ENCODE data around the gene MAP3K10. TPM values are rescaled to one million over a fixed set of nuclear protein-coding genes. Genes with fewer than 3 reads are reported as not detected.

MAP3K10 gene
- total RNA-seq, 1 experiment from 2014 or later: 26.9 TPM

GRCh38 chr19:40200341-40201099 lies 9.3 kb downstream of the MAP3K10 start:
- ChIA-PET CTCF (no interaction called here), POLR2A (ENCODE audit: unreplicated experiment) (no interaction called here)
- no peaks in the 10 kb centered on the region for H3K9me2 ChIP-seq (ENCODE audit: insufficient read depth)

DNA sequence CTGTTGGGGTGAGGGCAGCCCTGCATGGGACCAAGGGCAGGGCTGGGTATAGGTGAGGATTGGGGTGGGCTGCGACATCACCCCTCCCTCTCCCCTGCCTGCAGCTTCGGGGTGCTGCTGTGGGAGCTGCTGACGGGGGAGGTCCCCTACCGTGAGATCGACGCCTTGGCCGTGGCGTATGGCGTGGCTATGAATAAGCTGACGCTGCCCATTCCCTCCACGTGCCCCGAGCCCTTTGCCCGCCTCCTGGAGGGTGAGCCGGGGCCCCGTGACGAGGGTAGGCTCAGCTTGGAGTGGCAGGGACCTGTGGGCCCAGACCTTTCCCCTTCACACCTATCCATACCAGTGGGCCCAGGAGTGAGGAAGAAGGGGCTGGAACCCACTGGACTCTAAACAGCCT lies 13.2 kb downstream of the MAP3K10 start:
- intact Hi-C loops (cut with micrococcal nuclease; ENCODE audit: unreplicated experiment): no loop called here
- BruUV-seq (replicated peaks): no TSS peak
- Histone ChIP-seq H3K9me3 (ENCODE audit: insufficient read depth, low read depth) (no peaks in the 10 kb centered on the region), H3K4me1 (replicated peaks; ENCODE audit: insufficient read depth) (no peaks in the 10 kb centered on the region), H3K9me2 (ENCODE audit: insufficient read depth) (no peaks in the 10 kb centered on the region), H3F3A (ENCODE audit: insufficient read depth, low read depth) (no peaks in the 10 kb centered on the region; the same call in 1 of the 2 replicates), H3K36me3 (ENCODE audit: low read depth) (no peaks in the 10 kb centered on the region; the same call in 1 of the 2 replicates), H3K4me3 (no peak overlapping the region), H3K27me3 (ENCODE audit: insufficient read depth, low read depth) (no peaks in the 10 kb centered on the region), H2AFZ (no peak overlapping the region), H3K27ac (no peak overlapping the region), H3K79me2 (ENCODE audit: low read depth) (no peaks in the 10 kb centered on the region), H3K4me2 (no peak overlapping the region), H4K20me1 (ENCODE audit: insufficient read depth) (no peaks in the 10 kb centered on the region; the same call in 1 of the 2 replicates)
- TF ChIP-seq, protein P1, sequence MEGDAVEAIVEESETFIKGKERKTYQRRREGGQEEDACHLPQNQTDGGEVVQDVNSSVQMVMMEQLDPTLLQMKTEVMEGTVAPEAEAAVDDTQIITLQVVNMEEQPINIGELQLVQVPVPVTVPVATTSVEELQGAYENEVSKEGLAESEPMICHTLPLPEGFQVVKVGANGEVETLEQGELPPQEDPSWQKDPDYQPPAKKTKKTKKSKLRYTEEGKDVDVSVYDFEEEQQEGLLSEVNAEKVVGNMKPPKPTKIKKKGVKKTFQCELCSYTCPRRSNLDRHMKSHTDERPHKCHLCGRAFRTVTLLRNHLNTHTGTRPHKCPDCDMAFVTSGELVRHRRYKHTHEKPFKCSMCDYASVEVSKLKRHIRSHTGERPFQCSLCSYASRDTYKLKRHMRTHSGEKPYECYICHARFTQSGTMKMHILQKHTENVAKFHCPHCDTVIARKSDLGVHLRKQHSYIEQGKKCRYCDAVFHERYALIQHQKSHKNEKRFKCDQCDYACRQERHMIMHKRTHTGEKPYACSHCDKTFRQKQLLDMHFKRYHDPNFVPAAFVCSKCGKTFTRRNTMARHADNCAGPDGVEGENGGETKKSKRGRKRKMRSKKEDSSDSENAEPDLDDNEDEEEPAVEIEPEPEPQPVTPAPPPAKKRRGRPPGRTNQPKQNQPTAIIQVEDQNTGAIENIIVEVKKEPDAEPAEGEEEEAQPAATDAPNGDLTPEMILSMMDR (conservative IDR thresholded peaks at IDR 0.05): no peak
- TF ChIP-seq EZH2 (IDR thresholded peaks at IDR 0.05; ENCODE audit: low read depth): no peak
- CTCF ChIA-PET: no interaction called here
- DNase-seq: no peak
- POLR2A ChIA-PET (ENCODE audit: unreplicated experiment): no interaction called here

More at GRCh38 chr19:40200341-40201099, 9.3 kb downstream of the MAP3K10 start:
- Histone ChIP-seq H3F3A (ENCODE audit: insufficient read depth, low read depth) (no peaks in the 10 kb centered on the region; the same call in 1 of the 2 replicates), H3K4me3 (no peak overlapping the region), H3K9me3 (ENCODE audit: insufficient read depth, low read depth) (no peaks in the 10 kb centered on the region), H3K4me1 (replicated peaks; ENCODE audit: insufficient read depth) (no peaks in the 10 kb centered on the region), H3K27me3 (ENCODE audit: insufficient read depth, low read depth) (no peaks in the 10 kb centered on the region), H3K79me2 (ENCODE audit: low read depth) (no peaks in the 10 kb centered on the region), H4K20me1 (ENCODE audit: insufficient read depth) (no peaks in the 10 kb centered on the region), H3K27ac (no peak overlapping the region), H3K4me2 (no peak overlapping the region), H3K36me3 (ENCODE audit: low read depth) (no peaks in the 10 kb centered on the region; the same call in 1 of the 2 replicates), H2AFZ (no peak overlapping the region)
- no TSS peak for BruUV-seq (replicated peaks)
- no peak for TF ChIP-seq EZH2 (IDR thresholded peaks at IDR 0.05; ENCODE audit: low read depth)
- TF ChIP-seq, protein P1 (conservative IDR thresholded peaks at IDR 0.05): no peak
- DNase-seq: no peak
- intact Hi-C loops (cut with micrococcal nuclease; ENCODE audit: unreplicated experiment): no loop called here

DNA sequence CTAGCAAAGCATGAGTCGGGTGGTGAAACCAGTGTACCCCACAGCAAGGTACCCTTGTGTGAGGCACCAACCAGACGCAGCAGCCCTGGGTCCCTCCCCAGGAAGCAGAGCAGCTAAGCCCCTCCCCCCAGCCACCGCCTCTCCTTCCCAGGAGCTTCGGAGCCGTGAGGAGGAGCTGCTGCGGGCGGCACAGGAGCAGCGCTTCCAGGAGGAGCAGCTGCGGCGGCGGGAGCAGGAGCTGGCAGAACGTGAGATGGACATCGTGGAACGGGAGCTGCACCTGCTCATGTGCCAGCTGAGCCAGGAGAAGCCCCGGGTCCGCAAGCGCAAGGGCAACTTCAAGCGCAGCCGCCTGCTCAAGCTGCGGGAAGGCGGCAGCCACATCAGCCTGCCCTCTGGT lies 14.5 kb downstream of the MAP3K10 start:
- no peak overlapping the region for H3K4me3 ChIP-seq
- H3K27me3 ChIP-seq (ENCODE audit: insufficient read depth, low read depth): no peaks in the 10 kb centered on the region
- H3F3A ChIP-seq (ENCODE audit: insufficient read depth, low read depth): no peaks in the 10 kb centered on the region; the same call in 1 of the 2 replicates
- CTCF ChIA-PET: no interaction called here
- no peak overlapping the region for H3K4me2 ChIP-seq
- H3K36me3 ChIP-seq (ENCODE audit: low read depth): no peaks in the 10 kb centered on the region; the same call in 1 of the 2 replicates
- no peak overlapping the region for H2AFZ ChIP-seq
- H4K20me1 ChIP-seq (ENCODE audit: insufficient read depth): no peaks in the 10 kb centered on the region; the same call in 1 of the 2 replicates
- no peaks in the 10 kb centered on the region for H3K4me1 ChIP-seq (replicated peaks; ENCODE audit: insufficient read depth)
- no TSS peak for BruUV-seq (replicated peaks)
- no peak for DNase-seq
- POLR2A ChIA-PET (ENCODE audit: unreplicated experiment): no interaction called here
- intact Hi-C loops (cut with micrococcal nuclease; ENCODE audit: unreplicated experiment): no loop called here
- H3K79me2 ChIP-seq (ENCODE audit: low read depth): no peaks in the 10 kb centered on the region
- H3K9me3 ChIP-seq (ENCODE audit: insufficient read depth, low read depth): no peaks in the 10 kb centered on the region
- H3K9me2 ChIP-seq (ENCODE audit: insufficient read depth): no peaks in the 10 kb centered on the region
- TF ChIP-seq, protein P1 (conservative IDR thresholded peaks at IDR 0.05): no peak
- TF ChIP-seq EZH2 (IDR thresholded peaks at IDR 0.05; ENCODE audit: low read depth): no peak
- H3K27ac ChIP-seq: no peak overlapping the region
